Activated naive CD4-positive, alpha-beta T cell treated with Interleukin-2 at 50 U/mL for 16 hours (primary cell): ENCODE measurements around the gene CT47B1.
"Not testable (repeated sequence)": the region's sequence is repeated elsewhere in the genome, so short reads cannot be mapped to it uniquely, and the experiment has no call there.

Source experiments
- DNase-seq: peaks from one replicate; pipeline ENCODE4 v3.0.0-alpha.2; 2020

Gene CT47B1

DNA sequence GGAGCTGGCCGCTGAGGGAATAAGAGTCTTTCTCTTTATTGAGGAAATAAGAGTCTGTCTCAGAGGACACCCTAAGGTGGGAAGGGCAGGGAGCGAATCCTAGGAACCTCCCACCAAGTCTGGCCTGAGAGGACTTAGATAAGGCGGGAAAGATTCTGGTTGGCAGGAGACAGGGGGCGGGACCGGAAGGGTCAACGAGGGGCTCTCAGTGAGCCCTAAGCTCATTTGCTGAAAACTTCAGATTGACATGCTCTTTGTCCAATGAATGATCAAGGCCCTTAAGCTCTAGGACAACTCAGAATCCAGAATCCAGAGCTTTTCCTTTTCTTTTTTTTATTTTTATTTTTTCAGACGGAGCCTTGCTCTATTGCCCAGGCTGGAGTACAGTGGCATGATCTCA is at the start of gene CT47B1:
TSS of gene CT47B1 (minus strand) at position 101 of the 400 bp plus-strand sequence. CDS start 196 bp downstream, outside the sequence.
- DNase-seq: not testable (repeated sequence)

DNA sequence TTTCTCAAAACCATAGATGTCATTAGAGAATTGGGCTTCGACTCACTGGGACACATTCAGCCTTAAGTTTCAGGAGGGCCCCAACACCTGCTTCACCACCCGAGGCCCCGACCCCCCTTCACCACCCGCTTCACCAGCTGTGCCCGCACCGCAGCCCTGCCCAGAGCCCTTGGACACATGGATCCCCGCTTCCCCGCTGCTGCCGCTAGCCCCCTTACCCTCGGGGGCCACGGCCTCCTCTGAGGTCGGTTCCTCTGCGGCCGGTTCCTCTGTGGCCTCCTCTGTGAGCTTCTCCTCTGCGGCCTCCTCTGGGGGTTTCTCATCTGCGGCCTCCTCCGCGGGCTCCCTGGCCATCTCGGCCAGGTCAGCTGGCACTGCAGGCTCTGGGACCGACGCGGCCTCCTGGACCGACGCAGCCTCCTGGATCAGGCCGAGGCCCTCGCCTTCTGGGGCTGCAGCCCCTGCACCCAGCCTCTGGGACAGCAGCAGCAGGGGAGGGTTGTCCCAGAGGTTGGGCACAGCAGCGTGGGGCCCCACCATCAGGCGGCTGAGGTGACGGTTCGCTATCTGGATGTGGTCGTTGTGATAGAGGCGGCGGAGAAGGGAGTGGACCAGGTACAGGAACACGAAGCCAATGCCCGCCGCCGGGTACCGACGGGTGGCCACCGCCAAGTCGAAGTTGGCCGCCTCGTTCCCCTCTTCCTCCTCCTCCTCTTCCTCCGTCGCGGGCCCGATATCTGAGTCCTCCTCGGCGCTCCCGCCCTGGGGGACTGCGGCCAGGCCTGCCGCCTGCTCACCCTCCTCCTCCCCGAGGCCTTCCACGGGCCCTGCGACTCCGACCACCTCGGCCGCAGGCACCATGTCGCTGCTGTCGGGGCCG is 748 bp downstream of the CT47B1 start:
- DNase-seq: no peak

DNA sequence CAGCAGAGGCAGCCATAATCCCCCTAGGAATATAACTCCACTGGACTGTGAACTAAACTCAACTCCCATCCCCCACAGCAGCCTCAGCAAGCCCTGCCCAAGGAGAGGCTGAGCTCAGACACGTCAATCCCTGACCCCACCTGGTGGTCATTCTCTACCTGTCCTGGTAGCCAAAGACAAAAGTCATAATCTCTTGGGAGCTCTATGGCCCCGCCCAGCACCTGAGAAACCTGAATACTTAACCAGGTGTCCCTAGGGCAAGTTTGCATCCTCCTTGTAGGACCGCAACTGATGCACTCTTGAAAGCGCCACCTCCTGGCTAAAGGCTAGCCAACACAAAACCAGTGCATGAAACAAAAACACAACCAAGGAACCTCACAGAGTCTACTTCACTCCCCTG is 18.4 kb downstream of the CT47B1 start:
- no peak for DNase-seq

DNA sequence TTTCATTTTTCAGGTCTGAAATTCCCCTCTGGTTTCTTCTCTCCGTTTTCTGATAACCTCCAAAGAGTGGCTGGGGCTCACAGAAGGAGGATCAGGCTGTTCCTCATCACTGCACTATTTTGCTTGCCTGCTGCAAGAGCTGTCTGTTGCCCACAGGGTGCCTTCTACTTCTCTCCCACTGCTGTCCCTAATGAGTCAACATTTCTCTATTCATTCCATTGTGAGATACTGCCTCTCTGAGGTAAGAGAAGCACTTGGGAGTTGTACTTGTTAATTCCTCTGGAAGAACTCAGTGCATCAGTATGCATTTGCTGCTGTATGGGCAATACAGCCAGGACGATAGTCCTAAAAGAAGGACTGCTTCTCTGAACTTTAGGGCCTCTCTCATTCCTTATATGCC is 34.8 kb downstream of the CT47B1 start:
- DNase-seq: no peak

DNA sequence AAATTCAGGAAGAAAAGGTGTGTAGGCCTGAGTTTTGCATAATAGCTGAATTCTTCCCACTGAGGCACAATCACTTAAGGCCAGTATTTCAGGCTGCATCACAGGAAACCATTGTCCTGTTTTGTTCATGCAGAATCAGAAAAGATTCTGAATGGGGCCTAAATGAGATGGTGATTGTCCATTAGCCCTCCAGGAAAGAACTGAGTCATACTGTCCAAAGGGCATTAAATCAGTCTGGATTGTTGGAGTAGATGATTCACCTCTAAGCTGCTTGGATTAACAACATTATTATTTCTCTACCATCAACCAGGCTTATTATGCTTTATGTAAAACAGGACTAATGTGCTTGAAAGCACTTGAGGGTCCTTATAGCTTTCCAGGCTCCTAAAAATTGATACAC is 36.2 kb downstream of the CT47B1 start:
- DNase-seq: no peak

DNA sequence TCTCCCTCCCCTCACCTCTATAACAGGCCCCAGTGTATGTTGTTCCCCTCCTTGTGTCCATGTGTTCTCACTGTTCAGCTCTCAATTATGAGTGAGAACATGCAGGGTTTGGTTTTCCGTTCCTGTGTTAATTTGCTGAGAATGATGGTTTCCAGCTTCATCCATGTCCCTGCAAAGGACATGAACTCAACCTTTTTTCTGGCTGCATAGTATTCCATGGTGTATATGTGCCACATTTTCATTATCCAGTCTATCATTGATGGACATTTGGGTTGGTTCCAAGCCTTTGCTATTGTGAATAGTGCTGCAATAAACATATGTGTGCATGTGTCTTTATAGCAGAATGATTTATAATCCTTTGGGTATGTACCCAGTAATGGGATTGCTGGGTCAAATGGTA is 48.5 kb downstream of the CT47B1 start:
- DNase-seq: not testable (repeated sequence)

DNA sequence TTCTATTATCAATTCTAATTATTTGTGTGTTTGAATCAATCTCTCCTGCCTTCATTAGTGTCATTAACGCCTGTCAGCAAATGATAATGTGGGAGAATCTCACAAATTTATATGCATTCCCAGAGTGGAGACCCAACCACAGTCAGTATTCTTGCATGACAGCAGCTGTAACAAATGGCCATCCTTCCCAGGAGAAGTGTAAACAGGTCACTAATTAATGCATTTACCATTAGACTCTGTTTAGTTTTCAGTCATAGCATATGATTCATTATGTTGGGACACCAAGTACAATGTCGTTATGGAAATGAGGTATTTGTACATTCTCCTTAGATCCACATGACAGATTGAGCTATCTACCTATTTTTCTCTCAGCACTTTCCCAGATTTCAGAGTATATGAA is 50.5 kb downstream of the CT47B1 start:
- DNase-seq: no peak

DNA sequence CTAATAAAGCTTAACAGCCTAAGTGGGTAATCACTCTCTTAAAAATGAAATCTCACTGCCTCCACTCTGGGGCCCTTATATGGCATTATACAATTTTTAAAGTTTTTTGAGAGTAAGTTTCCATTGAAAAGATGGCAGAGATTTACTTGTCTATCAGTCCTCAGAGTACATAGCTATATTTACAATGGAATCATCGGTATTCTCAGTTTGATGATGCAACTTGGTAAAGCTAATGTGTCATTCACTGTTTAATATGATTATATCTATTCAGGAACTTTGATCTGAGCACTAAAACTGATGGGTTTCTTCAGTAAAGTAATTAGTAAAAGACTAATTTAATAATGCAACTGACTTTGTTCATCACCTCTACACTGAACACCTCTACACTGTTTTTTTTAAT is 51.6 kb downstream of the CT47B1 start:
- no peak for DNase-seq

DNA sequence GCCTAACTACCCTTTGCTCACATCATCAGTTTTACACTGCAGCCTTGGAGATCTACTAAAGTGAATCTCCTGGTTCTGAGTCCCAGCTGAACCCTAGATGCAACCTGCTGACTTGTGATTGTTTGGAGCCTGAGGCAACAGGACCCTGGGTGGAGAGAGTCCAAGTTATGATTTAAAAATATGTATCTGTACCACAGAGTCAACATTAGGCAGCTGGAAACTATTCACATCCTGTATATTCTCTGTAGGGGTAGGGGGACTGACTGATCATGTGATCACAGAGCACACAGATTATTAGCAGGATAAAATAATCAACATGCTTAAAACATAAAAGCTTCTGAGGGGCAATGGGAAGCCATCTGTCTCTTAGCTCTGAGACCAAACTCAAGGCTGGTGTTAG is 52.1 kb downstream of the CT47B1 start:
- DNase-seq: no peak
